NB4 (cell line): ENCODE results near the gene ANG.

Experiments used
- CTCF ChIP-seq: IDR thresholded peaks from one replicate; pipeline ENCODE4 v1.5.1; 2012; ENCODE audit warnings: low read depth, low read length
- MAX ChIP-seq: IDR thresholded peaks from 2 replicates; pipeline ENCODE4 v1.6.1; 2011; ENCODE audit warnings: low read depth, low read length
- POLR2A ChIP-seq: IDR thresholded peaks from 2 replicates; pipeline ENCODE4 v1.6.1; 2011; ENCODE audit warnings: mild to moderate bottlenecking; ENCODE audit not compliant: insufficient read length; ENCODE audit errors: extremely low read depth

GRCh38 chr14:20692116-20692751, 3.7 kb downstream of the ANG start:
- no peak for TF ChIP-seq MAX
- no peak for TF ChIP-seq POLR2A
- TF ChIP-seq CTCF, result no peak
